ENCODE data around the gene SSTR4.
"Not testable (repeated sequence)": the region's sequence is repeated elsewhere in the genome, so short reads cannot be mapped to it uniquely, and the experiment has no call there.

SSTR4 gene

GRCh38 chr20:23018941-23019340 lies 16.2 kb upstream of the SSTR4 start:
- DNase-seq (ENCODE audit: low read depth): no peak

- no peak for DNase-seq (ENCODE audit: low read depth)
Measured at GRCh38 chr20:23019403-23019802, 15.7 kb upstream of the SSTR4 start.

GRCh38 chr20:23020230-23021018 lies 14.7 kb upstream of the SSTR4 start:
- no peak for DNase-seq (ENCODE audit: low read depth)

- DNase-seq (ENCODE audit: low read depth): no peak
Measured at GRCh38 chr20:23021541-23021940, 13.6 kb upstream of the SSTR4 start.

- no peak for DNase-seq (ENCODE audit: low read depth)
Measured at GRCh38 chr20:23021951-23022350, 13.2 kb upstream of the SSTR4 start.

GRCh38 chr20:23022849-23023248 lies 12.3 kb upstream of the SSTR4 start:
- no peak for DNase-seq (ENCODE audit: low read depth)

GRCh38 chr20:23023621-23024177 lies 11.4 kb upstream of the SSTR4 start:
- DNase-seq (ENCODE audit: low read depth): no peak

GRCh38 chr20:23024701-23025100 lies 10.4 kb upstream of the SSTR4 start:
- DNase-seq (ENCODE audit: low read depth): no peak

GRCh38 chr20:23025503-23025902 lies 9.6 kb upstream of the SSTR4 start:
- not testable (repeated sequence) for DNase-seq (ENCODE audit: low read depth)

- no peak for DNase-seq (ENCODE audit: low read depth)
Measured at GRCh38 chr20:23027721-23028120, 7.4 kb upstream of the SSTR4 start.

- DNase-seq (ENCODE audit: low read depth): no peak
Measured at GRCh38 chr20:23028392-23028791, 6.7 kb upstream of the SSTR4 start.

- no peak for DNase-seq (ENCODE audit: low read depth)
Measured at GRCh38 chr20:23029324-23029723, 5.8 kb upstream of the SSTR4 start.

- DNase-seq (ENCODE audit: low read depth): no peak
Measured at GRCh38 chr20:23031346-23031745, 3.8 kb upstream of the SSTR4 start.

GRCh38 chr20:23032056-23032749 lies 2.9 kb upstream of the SSTR4 start:
- DNase-seq (ENCODE audit: low read depth): no peak

GRCh38 chr20:23032750-23033078 lies 2.4 kb upstream of the SSTR4 start:
- DNase-seq (ENCODE audit: low read depth): no peak

- no peak for DNase-seq (ENCODE audit: low read depth)
Measured at GRCh38 chr20:23033918-23034317, 1.2 kb upstream of the SSTR4 start.

GRCh38 chr20:23035731-23036130 lies 619 bp downstream of the SSTR4 start:
- no peak for DNase-seq (ENCODE audit: low read depth)

GRCh38 chr20:23036371-23036770 lies 1.3 kb downstream of the SSTR4 start:
- DNase-seq (ENCODE audit: low read depth): no peak

GRCh38 chr20:23037017-23037481 lies 1.9 kb downstream of the SSTR4 start:
- DNase-seq (ENCODE audit: low read depth): no peak

- no peak for DNase-seq (ENCODE audit: low read depth)
Measured at GRCh38 chr20:23039136-23039875, 4.2 kb downstream of the SSTR4 start.

GRCh38 chr20:23039885-23040508 lies 4.9 kb downstream of the SSTR4 start:
- DNase-seq (ENCODE audit: low read depth): no peak

- no peak for DNase-seq (ENCODE audit: low read depth)
Measured at GRCh38 chr20:23042270-23042669, 7.2 kb downstream of the SSTR4 start.
